ENCODE results near the gene ALKBH6.

DNA sequence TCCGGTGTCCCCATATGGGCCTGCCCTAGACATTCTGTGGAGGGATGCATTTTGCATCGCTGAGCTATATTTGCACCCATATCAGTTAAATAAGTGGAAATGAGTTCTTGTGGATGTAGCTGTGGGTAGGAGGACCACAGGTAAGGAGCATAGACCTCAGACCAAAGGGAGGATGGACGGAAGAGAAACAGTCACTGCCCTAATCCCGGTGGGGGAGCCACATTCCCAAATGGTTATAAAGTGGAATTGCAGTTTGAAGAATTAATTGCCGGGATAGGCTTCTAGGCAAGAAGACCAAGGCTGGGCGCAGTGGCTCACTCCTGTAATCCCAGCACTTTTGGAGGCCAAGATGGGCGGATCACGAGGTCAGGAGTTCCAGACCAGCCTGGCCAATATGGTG lies 17.2 kb downstream of the ALKBH6 start:
- TF ChIP-seq, protein P1, sequence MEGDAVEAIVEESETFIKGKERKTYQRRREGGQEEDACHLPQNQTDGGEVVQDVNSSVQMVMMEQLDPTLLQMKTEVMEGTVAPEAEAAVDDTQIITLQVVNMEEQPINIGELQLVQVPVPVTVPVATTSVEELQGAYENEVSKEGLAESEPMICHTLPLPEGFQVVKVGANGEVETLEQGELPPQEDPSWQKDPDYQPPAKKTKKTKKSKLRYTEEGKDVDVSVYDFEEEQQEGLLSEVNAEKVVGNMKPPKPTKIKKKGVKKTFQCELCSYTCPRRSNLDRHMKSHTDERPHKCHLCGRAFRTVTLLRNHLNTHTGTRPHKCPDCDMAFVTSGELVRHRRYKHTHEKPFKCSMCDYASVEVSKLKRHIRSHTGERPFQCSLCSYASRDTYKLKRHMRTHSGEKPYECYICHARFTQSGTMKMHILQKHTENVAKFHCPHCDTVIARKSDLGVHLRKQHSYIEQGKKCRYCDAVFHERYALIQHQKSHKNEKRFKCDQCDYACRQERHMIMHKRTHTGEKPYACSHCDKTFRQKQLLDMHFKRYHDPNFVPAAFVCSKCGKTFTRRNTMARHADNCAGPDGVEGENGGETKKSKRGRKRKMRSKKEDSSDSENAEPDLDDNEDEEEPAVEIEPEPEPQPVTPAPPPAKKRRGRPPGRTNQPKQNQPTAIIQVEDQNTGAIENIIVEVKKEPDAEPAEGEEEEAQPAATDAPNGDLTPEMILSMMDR (IDR thresholded peaks at IDR 0.05; ENCODE audit: low read depth, low read length, missing input control) = no peak
- TF ChIP-seq FOXA2 (IDR thresholded peaks at IDR 0.05) = no peak
- TF ChIP-seq, protein P2, sequence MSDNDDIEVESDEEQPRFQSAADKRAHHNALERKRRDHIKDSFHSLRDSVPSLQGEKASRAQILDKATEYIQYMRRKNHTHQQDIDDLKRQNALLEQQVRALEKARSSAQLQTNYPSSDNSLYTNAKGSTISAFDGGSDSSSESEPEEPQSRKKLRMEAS (IDR thresholded peaks at IDR 0.05) = no peak
- TF ChIP-seq REST (IDR thresholded peaks at IDR 0.05) = no peak
- no peak for TF ChIP-seq RAD21 (IDR thresholded peaks at IDR 0.05)
- no peak for TF ChIP-seq ATF3 (IDR thresholded peaks at IDR 0.05)
- no peak for TF ChIP-seq RXRA (IDR thresholded peaks at IDR 0.05)
- no peak for TF ChIP-seq YY1 (IDR thresholded peaks at IDR 0.05)
- TF ChIP-seq GABPA (IDR thresholded peaks at IDR 0.05 in 1 of 2, conservative IDR thresholded peaks at IDR 0.05 in 1 of 2) = no peak
- no peak for TF ChIP-seq ZBTB33 (IDR thresholded peaks at IDR 0.05)
